ENCODE results near the gene WDR76.
"Not testable (repeated sequence)": the region's sequence is repeated elsewhere in the genome, so short reads cannot be mapped to it uniquely, and the experiment has no call there.

Gene WDR76

DNA sequence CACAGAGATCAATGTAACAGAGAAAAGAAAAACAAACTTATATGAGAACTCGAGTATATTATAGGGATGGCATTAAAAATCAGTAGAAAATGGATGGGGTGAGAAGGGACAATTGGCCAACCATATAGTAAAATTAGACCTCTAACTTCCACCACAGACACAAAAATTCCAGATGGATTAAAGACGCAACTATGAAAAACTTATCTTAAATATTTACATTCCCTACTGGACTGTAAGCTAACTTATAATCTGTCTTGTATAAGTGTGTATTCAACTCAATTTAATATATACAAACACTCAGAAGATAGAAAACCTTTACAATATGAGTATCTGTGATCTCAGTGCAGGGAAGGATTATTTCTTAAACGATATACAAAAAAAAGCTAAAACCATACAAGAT is 5.3 kb upstream of the WDR76 start:
- DNase-seq (ENCODE audit: low read depth): no peak

DNA sequence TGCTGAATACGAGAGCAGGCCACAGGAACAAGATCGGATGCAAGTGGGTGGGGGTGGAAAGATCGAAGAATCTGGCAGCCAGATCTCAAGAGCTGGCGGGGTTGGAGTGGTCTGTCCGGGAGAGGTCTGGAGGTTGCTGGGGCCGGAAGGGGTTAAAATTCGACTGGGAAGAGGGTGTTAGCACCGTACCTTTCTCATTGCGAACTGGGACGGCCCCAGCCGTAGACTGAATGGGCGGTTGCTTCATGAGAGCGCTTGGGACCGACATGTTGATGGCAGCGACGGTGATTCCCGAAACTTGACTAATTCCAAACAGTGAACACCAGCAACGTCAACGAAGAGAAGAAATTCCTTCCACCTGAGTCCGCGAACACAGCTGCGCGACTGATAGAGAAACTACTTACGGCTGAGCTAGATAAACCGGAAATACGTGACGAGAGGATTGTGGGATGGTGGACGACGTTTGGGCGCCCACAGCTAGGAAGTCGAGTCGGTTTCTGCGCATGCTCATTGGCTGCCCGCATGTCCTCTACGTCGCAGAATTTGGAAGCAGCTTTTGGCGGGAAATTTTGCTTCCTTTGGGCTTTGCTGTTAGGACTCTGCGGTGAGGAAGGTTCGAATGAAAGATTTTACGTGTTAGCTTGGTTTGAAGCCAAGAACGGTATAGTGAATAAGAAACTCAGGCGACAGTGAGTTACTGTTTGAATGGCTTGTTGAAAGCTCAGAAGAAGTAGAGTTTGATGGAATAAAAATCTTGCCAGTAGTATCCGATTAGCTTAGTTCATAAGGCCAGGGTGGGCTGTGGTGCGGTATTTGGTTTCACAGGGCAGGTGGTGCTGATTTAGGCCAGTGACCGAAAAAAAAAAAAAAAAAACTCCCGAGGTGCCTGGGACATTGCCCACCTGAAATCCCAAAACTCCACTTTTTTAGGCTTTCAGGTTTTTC is 2.2 kb upstream of the WDR76 start, which contains the start of gene MFAP1:
MFAP1 (minus strand) TSS at position 389 of the 945 bp plus-strand sequence; CDS start at position 268, 121 bp downstream.
- DNase-seq (ENCODE audit: low read depth): peak; percentile 81

DNA sequence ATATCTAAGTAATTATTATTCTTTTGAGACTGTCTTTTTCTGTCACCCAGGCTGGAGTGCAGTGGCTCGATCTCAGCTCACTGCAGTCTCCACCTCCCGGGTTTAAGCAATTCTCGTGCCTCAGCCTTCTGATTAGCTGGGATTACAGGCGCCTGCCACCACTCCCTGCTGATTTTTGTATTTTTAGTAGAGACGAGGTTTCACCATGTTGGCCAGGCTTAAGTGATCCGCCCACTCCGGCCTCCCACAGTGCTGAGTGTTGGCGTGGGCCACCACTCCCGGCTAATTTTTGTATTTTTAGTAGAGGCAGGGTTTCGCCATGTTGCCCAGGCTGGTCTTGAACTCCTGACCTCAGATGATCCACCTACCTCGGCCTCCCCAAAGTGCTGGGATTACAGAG is 1.5 kb upstream of the WDR76 start:
- not testable (repeated sequence) for DNase-seq (ENCODE audit: low read depth)

DNA sequence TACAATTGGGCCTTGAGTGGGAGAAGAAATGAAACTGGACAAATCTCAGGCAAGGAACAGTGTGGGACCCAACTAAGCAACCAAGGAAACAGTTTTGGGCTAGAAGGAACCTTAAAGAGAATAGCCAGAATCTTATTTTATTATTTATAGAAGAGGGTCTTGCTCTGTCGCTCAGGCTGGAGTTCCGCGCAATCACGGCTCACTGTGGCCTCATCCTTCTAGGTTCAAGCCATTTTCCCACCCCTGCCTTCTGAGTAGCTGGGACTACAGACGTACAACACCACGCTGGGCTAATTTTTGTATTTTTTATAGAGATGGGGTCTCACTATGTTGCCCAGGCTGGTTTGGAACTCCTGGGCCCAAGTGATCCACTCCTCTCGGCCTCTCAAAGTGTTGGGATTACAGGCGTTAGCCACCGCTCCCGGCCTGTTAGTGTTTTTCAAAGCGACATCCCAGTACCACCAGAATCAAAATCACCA is 734 bp upstream of the WDR76 start:
- no peak for DNase-seq (ENCODE audit: low read depth)

DNA sequence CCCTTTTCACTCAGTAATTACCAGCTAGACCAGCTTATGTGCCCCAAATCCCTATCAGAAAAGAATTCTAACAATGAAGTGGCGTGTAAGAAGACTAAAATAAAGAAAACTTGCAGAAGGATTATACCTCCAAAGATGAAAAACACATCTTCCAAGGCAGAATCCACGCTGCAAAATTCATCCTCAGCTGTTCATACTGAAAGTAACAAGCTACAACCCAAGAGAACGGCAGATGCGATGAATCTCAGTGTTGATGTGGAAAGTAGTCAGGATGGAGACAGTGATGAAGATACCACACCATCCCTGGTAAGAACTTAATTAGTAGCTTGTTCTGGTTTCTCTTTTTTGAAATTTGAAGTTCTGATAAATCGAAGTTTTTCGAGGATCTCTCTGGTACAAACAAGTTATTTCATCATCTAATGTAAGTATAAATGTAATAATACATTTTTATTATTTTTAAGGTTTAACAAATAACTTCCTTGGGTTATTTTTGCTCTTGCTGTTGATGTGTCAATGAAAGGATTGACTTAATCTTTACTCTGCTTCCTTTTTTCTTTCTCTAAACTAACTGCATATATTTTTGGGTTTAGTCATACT is 1.4 kb downstream of the WDR76 start:
- DNase-seq (ENCODE audit: low read depth): no peak

DNA sequence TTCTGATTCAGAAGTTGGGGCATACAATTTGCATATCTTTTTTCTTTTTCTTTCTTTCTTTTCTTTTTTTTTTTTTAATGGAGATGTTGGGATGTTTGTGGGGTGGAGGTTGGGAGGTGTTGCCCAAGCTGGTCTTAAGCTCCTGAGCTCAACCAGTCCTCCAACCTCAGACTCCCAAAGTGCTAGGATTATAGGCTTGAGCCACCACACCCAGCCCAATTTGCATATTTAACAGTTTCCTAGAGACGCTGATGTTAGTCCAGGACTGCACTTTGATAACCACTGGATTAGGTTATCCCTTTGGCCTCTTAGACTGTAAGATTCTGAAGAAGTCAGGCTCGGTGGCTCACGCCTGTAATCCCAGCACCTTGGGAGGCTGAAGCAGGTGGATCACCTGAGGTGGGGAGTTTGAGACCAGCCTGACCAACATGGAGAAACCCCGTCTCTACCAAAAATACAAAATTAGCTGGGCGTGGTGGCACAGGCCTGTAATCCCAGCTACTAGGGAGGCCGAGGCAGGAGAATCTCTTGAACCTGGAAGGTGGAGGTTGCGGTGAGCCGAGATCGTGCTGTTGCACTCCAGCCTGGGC is 3.2 kb downstream of the WDR76 start:
- DNase-seq (ENCODE audit: low read depth): not testable (repeated sequence)

DNA sequence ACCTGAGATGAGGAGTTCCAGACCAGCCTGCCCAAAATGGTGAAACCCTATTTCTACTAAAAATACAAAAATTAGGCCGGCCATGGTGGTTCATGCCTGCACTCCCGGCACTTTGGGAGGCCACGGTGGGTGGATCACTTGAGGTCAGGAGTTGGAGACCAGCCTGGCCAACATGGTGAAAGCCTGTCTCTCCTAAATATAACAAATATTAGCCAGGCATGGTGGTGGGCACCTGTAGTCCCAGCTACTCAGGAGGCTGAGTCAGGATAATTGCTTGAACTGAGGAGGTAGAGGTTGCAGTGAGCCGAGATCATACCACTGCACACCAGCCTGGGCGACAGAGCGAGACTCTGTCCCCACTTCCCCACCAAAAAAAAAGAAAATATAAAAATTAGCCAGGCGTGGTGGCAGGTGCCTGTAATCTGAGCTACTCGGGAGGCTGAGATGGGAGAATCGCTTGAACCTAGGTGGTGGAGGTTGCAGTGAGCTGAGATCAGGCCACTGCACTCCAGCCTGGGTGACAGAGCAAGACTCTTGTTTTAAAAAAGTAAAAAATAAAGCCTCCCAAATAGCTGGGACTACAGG is 4.0 kb downstream of the WDR76 start:
- DNase-seq (ENCODE audit: low read depth): not testable (repeated sequence)

DNA sequence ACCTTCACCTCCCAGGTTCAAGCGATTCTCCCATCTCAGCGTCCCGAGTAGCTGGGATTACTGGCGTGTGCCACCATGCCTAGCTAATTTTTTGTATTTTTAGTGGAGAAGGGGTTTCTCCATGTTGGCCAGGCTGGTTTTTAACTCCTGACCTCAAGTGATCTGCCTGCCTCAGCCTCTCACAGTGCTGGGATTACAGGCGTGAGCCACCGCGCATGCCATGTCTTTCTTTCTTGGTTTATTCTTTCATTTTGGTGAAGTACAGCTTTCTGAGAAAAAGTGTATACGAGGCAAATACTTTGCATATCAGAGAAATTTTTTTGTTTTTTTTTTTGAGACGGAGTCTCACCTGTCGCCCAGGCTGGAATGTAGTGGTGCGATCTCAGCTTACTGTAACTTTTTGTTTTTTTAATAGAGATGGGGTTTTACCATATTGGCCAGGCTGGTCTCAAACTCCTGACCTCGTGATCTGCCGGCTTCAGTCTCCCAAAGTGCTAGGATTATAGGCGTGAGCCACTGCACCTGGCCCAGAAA is 4.8 kb downstream of the WDR76 start:
- DNase-seq (ENCODE audit: low read depth): not testable (repeated sequence)

DNA sequence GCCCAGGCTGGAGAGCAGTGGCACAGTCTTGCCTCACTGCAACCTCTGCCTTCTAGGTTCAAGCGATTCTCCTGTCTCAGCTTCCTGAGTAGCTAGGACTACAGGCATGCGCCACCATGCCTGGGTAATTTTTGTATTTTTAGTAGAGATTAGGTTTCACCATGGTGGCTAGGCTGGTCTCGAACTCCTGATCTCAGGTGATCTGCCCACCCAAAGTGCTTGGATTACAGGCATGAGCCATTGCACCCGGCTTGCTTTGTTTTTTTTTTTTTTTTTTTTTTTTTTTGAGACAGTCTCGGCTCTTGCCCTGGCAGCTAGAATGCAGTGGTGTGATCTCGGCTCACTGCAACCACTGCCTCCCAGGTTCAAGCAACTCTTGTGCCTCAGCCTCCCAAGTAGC is 5.7 kb downstream of the WDR76 start:
- not testable (repeated sequence) for DNase-seq (ENCODE audit: low read depth)

DNA sequence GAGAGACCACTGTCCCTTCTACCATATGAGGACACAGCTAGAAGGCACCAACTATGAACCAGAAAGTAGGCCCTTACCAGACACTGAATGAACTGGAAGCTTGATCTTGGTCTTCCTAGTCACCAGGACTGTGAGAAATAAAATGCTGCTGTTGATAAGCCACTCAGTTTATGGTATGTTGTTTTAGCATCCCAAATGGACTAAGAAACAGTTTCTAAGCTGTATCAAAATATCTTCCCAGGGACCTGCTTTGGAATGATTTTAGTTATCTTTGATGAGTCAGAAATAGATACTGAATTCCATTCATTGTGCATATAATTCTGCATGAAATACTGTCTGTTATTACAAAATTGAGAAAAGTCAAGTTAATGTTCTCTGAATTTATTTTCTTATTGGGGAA is 18.6 kb downstream of the WDR76 start:
- DNase-seq (ENCODE audit: low read depth): no peak

DNA sequence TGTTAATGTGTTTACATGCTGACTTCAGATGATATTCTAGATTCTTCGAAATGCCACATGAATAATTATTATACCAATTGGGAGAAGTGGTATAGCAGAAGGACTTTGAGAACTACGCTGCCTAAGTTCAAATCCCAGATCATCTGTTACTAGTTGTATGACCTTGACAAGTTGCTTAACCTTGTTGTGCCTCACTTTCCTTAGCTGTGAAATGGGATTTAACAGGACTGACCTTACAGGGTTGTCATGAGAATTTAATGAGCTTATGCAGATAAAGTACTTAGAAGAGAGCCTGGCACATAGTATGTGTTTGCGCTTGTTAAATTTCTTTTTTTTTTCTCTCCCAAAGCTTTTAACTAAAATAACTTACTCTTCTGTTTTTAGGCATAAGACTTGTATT is 24.4 kb downstream of the WDR76 start:
- no peak for DNase-seq (ENCODE audit: low read depth)

DNA sequence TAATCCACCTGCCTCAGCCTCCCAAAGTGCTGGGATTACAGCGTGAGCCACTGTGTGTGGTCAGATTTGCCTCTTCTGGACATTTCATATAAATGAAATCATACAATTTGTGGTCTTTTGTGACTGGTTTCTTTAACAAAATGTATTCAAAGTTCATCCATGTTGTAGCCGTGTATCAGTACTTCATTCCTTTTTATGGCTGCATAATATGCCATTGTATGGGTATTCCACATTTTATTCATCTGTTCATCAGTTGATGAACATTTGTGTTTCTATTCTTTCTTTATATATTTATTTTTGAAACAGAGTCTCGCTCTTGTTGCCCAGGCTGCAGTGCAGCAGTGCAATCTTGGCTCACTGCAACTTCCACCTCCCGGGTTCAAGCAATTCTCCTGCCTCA is 25.8 kb downstream of the WDR76 start:
- DNase-seq (ENCODE audit: low read depth): no peak

DNA sequence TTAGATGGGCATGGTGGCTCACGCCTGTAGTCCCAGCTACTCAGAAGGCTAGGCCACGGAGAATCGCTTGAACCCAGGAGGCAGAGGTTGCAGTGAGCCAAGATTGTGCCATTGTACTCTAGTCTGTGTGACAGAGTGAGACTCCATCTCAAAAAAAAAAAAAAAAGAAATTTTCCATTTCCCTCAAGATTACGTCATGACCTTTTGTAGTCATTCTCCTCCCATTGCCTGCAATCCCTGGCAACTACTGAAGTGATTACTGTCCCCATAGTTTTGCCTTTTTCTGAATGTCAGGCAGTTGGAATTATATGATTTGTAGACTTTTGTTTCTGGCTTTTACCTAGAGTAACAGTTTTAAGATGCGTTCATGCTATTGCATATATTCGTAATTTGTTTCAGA is 28.0 kb downstream of the WDR76 start:
- DNase-seq (ENCODE audit: low read depth): no peak

DNA sequence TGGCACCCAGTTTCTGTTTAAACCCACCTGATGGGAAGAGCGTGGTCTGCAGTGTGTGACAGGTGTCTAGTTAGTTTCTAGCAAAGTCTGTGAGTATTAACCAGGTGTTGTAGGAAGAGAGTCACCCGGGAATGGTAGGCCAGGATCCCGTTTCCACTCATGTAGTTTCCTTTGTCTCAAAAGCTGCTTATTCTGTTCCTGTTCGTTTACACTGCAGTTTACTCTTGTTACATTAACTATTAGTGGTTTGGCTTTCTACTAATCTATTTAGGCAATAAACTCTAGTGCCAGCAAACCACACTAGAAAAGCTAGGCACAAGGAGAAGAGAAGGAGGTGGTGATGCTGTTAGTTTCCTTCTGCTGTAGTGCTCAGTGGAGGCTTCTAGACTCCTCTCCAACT is 32.7 kb downstream of the WDR76 start:
- no peak for DNase-seq (ENCODE audit: low read depth)

DNA sequence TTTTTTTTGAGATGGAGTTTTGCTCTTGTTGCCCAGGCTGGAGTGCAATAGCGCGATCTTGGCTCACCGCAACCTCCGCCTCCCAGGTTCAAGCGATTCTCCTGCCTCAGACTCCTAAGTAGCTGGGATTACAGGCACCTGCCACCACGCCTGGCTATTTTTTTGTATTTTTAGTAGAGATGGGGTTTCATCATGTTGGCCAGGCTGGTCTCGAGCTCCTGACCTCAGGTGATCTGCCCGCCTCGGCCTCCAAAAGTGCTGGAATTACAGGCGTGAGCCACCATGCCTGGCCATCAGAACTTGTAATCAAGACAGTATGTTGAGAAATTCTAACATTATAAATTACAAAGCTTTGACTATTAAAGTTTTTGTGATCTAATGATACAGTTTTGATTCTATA is 39.8 kb downstream of the WDR76 start:
- DNase-seq (ENCODE audit: low read depth): not testable (repeated sequence)

DNA sequence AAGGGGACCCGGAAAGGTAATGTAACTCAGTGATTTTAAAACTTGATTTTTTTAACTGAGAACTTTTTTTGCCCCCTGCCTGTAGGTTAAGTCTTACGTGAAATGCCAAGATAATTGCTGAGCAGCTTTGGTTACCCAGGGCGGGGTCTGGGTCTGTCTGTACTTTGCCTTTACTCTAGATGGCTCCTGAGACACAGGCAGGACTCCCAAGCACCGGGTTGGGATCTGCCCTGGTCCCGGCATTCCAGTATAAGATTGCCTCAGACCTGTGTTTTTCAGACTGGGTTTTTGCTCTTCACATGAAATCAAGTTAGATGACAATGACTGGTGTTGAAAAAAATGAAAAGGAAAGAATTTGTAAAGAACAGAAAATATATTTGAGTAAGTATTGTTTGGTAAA is 40.3 kb downstream of the WDR76 start:
- no peak for DNase-seq (ENCODE audit: low read depth)

DNA sequence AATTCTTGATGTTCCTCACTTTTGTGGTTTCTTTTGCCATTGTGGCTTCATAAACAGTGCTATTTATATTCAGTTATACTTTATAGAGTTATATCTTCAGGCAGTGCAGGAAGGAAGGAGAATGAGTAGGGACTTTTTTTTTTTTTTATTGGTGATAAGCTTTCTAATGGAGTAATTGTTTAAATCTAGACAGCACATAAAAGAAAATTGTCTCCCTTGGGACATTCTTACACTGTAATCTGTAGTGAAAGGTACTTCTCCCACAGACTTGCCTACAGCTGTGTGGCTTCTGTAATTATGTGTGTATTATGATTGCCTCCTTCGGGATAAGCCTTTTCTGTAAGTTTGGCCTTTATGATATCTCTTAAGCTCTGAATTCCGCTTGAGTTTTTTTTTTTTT is 41.6 kb downstream of the WDR76 start:
- no peak for DNase-seq (ENCODE audit: low read depth)

DNA sequence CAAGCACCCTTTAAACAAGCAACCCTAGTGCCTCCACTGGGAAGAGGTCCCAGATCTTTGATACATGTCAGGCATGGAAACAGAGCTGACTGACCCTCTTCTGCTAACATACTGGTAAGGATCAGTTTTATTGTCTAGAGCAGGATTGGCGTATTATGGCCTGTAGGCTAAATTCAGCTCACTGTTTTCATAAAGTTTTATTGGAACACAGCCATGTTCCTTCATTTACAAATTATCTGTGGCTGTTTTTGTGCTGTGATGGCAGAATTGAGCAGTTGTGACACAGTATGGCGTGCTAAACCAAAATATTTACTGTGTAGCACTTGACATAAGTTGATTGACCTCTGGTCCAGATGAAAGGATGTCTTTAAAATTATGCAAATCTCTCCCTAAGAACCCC is 45.0 kb downstream of the WDR76 start:
- no peak for DNase-seq (ENCODE audit: low read depth)

DNA sequence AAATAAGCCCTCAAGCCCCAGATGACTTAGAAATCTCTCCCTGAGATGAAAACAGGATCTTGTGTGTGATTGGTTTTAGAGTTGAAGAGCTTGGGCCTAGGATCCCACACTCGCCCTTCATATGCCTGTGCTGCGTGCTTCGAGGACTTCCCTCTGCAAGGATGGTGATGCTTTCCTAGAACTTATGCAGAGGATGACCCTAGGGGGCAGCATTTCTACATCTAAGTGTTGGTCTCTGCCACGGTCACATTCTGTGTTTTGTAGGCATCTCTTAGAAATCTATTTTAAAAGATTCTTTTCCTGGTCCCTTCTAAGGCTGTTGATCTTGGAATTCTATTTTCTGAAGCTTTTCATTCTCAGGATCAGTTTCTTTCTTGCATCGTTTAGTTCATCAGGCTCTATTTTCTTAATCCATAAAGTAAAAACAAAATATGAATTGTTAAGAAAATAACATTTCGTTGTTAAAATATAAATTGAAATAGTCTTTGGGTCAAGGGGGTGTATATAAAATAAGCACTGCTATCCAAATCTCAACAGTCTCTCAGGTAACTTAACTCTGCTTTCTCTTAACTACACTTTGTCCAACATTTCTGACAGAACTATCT is 45.7 kb downstream of the WDR76 start:
- DNase-seq (ENCODE audit: low read depth): no peak

DNA sequence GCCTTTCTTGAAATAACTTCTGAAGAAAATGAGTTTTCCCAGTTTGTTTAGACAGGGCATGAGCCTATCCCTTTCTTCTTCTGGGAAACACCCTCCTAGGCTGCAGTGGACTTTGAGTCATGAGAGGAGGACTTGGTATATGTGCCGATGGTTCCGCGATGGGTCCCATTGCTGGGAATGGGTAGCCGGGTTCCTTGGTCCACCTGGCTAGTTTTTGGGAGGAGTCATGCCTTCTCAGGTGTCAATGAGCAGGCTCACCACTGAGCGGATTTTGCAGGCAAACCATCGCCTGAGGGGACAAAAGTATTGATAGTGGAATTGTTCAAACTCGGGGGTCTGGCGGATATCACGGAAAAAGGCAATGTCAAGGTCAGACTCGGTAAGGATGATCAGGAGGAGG is 46.8 kb downstream of the WDR76 start:
- no peak for DNase-seq (ENCODE audit: low read depth)

DNA sequence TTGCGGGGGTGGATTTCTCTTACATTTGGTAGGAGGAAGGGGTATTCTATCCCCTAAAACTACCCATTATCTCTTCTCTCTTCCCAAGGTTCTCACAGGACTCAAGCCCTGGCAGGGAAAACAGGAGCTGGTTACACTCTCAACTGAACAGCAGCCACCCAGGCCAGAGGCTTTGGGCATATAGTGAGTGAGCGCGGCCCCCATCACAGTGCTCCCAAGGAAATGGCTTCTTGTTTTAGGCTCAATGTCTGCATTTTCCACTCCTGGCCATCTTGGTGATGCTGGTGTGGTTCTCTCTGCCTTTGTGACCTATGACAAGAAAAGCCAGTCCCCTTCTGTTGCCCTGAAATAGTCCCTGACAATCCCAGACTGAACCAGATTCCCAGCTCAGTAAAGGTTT is 50.1 kb downstream of the WDR76 start:
- no peak for DNase-seq (ENCODE audit: low read depth)

DNA sequence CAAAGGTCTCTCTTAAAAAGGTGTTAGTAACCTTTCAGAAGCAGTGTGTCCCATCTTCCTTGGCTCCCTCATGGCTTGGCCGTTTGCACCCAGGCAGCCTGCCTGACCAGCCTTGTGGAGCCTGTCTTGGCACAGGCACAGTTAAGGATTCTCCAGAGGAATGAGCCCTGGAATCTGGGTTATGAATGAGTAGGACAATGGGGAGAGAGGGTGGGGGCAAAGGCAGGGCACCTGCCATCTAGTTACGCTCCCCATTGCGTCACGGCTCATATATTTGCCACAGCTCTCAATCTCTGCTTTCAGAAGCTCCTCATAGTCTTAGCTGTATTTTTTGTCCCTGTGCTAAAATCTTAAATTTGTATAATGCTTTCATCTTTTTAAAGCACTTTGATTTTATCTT is 50.6 kb downstream of the WDR76 start:
- DNase-seq (ENCODE audit: low read depth): no peak

All from stimulated activated CD8-positive, alpha-beta memory T cell treated with anti-CD3 and anti-CD28 coated beads, Interleukin-7, amount 100 ng/mL, for 24 hours (primary cell).